K562 (cell line): Measurements from ENCODE around the gene SMIM12. TPM values are rescaled to one million over a fixed set of nuclear protein-coding genes. Genes with fewer than 3 reads are reported as not detected.

Experiments used
- ATAC-seq: fragments of 200-7000 bp; cut with Tn5 transposase; 3 replicates; pipeline ENCODE4 v1.9.1; 2020; ENCODE audit warnings: moderate library complexity
- BruUV-seq: library from RNA; stranded (reverse); fragments of 400-500 nt; replicated peaks from 2 replicates; lab custom pipeline; 2021; lab: Mats Ljungman, UMichigan
- CTCF ChIA-PET: fragments of 300-600 bp; formaldehyde crosslinking; extraction: SDS; loops from one replicate; lab custom pipeline; 2021; ENCODE audit warnings: low intra/inter-chr PET ratio; lab: Yijun Ruan, JAX
- POLR2A ChIA-PET: fragments of 300-600, 350-650 bp; sonication (Branson Sonifier 250); formaldehyde crosslinking; extraction: SDS; loops from one replicate; lab custom pipeline; 2021; ENCODE audit warnings: antibody characterized with exemption, inconsistent platforms; lab: Yijun Ruan, JAX
- DNase-seq, 4 experiments: peaks; one replicate each; pipeline versions ENCODE4 v3.0.0 to v3.0.0-alpha.2; 2011 to 2018; ENCODE audit warnings: low spot score in 3 of 4, mixed read lengths in 3 of 4; ENCODE audit errors: extremely low read depth in 1 of 4
- FAIRE-seq: peaks from 2 replicates; lab custom pipeline; 2011; peaks lifted over from hg19 to GRCh38; lab: Jason Lieb, UNC
- H2AFZ ChIP-seq: 2 replicates; pipeline ENCODE4 v1.6.0; 2011; ENCODE audit warnings: low read depth, low read length, control low read depth, inconsistent platforms
- H3K27ac ChIP-seq: fragments of 200-600 bp; 3 replicates; pipeline ENCODE4 v1.8.0; 2011; ENCODE audit warnings: low read depth, mild to moderate bottlenecking, control low read depth, inconsistent platforms, low read length, moderate library complexity, mixed read lengths; ENCODE audit errors: extremely low read depth
- H3K27me3 ChIP-seq, 2 experiments: fragments of 300-600 bp in 1 of 2; 2 replicates in 1 of 2; 3 replicates in 1 of 2; pipeline versions ENCODE4 v1.6.0 to v1.8.0; 2011; ENCODE audit warnings: inconsistent platforms in 2 of 2, low read length in 2 of 2, mild to moderate bottlenecking in 1 of 2, mixed read lengths in 1 of 2, moderate library complexity in 1 of 2; ENCODE audit not compliant: control insufficient read depth in 2 of 2, insufficient read depth in 2 of 2
- H3K36me3 ChIP-seq: fragments of 300-600 bp; 3 replicates; pipeline ENCODE4 v1.8.0; 2011; ENCODE audit warnings: mild to moderate bottlenecking, low read length, inconsistent platforms; ENCODE audit not compliant: control insufficient read depth, insufficient read depth
- H3K4me1 ChIP-seq, 2 experiments: fragments of 200-600 bp in 1 of 2; replicated peaks in 1 of 2; 2 replicates in 1 of 2; 3 replicates in 1 of 2; pipeline versions ENCODE4 v1.5.1 to v1.8.0; 2011; ENCODE audit warnings: inconsistent platforms in 2 of 2, low read length in 2 of 2, mild to moderate bottlenecking in 1 of 2, mixed read lengths in 1 of 2, moderate library complexity in 1 of 2; ENCODE audit not compliant: control insufficient read depth in 2 of 2, insufficient read depth in 2 of 2
- H3K4me2 ChIP-seq: 2 replicates; pipeline ENCODE4 v1.6.1; 2011; ENCODE audit warnings: low read length, control low read depth, inconsistent platforms, mixed read lengths; ENCODE audit not compliant: insufficient read depth
- H3K4me3 ChIP-seq: fragments of 200-600 bp; sonication (generic), shearing (Covaris generic); 2 replicates; pipeline ENCODE4 v1.5.1; 2016; ENCODE audit warnings: control low read depth, inconsistent platforms
- H3K79me2 ChIP-seq: fragments of 200-600 bp; 3 replicates; pipeline ENCODE4 v1.8.0; 2011; ENCODE audit warnings: low read length, inconsistent platforms; ENCODE audit not compliant: control insufficient read depth, insufficient read depth
- H3K9ac ChIP-seq, 2 experiments: 2 replicates each; pipeline versions ENCODE4 v1.6.0 to v1.6.1; 2011; ENCODE audit warnings: low read depth in 2 of 2, low read length in 2 of 2, control low read depth in 1 of 2, inconsistent platforms in 1 of 2, mild to moderate bottlenecking in 1 of 2, mixed read lengths in 1 of 2; ENCODE audit not compliant: insufficient read depth in 1 of 2
- H3K9me1 ChIP-seq: one replicate; pipeline ENCODE4 v1.6.0; 2011; ENCODE audit warnings: inconsistent platforms, mild to moderate bottlenecking, low read length, moderate library complexity; ENCODE audit not compliant: control insufficient read depth, insufficient read depth
- H3K9me3 ChIP-seq: replicated peaks from 2 replicates; pipeline ENCODE4 v1.5.1; 2011; ENCODE audit warnings: low read depth, low read length, inconsistent platforms; ENCODE audit not compliant: control insufficient read depth, insufficient read depth
- H4K20me1 ChIP-seq: replicated peaks from 2 replicates; pipeline ENCODE4 v1.6.1; 2011; ENCODE audit warnings: low read length, inconsistent platforms, mixed read lengths; ENCODE audit not compliant: control insufficient read depth, insufficient read depth
- FIP1L1 ChIP-seq: fragments of 200-400 bp; formaldehyde crosslinking; IDR thresholded peaks from 2 replicates; pipeline ENCODE4 v1.6.1; 2018; ENCODE audit warnings: mild to moderate bottlenecking, low read depth, low read length; ENCODE audit not compliant: poor library complexity, severe bottlenecking
- MCM5 ChIP-seq: fragments of 450-650 bp; IDR thresholded peaks from 2 replicates; pipeline ENCODE4 v1.6.1; 2016; ENCODE audit warnings: low read depth
- NFXL1 ChIP-seq: fragments of 450-650 bp; formaldehyde crosslinking; IDR thresholded peaks from 2 replicates; pipeline ENCODE4 v1.4.0; 2021; ENCODE audit warnings: mild to moderate bottlenecking
- ZBTB17 ChIP-seq: fragments of 450-650 bp; formaldehyde crosslinking; IDR thresholded peaks from 2 replicates; pipeline ENCODE4 v1.4.0; 2020; ENCODE audit warnings: mild to moderate bottlenecking
- ZBTB33 ChIP-seq: sonication (generic); formaldehyde crosslinking; IDR thresholded peaks from 2 replicates; pipeline ENCODE4 v1.8.1; 2023; ENCODE audit warnings: mild to moderate bottlenecking, missing genetic modification reagents
- WGBS: fragments of 100-300 bp; shearing (Covaris generic); methylation state at CpG from one replicate; pipeline ENCODE4 v1.1.6; 2016; ENCODE audit warnings: low coverage, mixed read lengths; ENCODE audit not compliant: insufficient coverage; ENCODE audit errors: missing lambda C conversion rate; 5-methylcytosine and 5-hydroxymethylcytosine counted together
- in situ Hi-C: fragments of 300-500 bp; cut with MboI; formaldehyde crosslinking; loops from 4 replicates; pipeline ENCODE4 v1.15.0; 2018; ENCODE audit warnings: inconsistent platforms, mixed read lengths
- intact Hi-C: fragments of 100-400 bp; cut with micrococcal nuclease; formaldehyde crosslinking; loops from 2 replicates; pipeline ENCODE4 v1.14.2; 2022
- polyA plus RNA-seq, 8 experiments: library from polyadenylated mRNA; depleted of rRNA in 4 of 8; stranded (reverse) in 5 of 8; unstranded in 3 of 8; fragments of >200 nt; fragmentation: Nextera tagmentation in 2 of 8; fragmentation: Illumina TruSeq in 1 of 8; extraction: Ambion mirVana in 2 of 8; extraction: Trizol in 1 of 8; gene quantifications; 2 replicates each; pipeline versions ENCODE4 v1.2.1 to v1.2.3, GENCODE V29; 2011 to 2014; ENCODE audit warnings: inconsistent platforms in 1 of 8, missing spikeins in 1 of 8
- total RNA-seq, 7 experiments: library from RNA; depleted of rRNA in 6 of 7; stranded (reverse); fragments of >200 nt in 6 of 7; fragmentation: Illumina TruSeq in 2 of 7; extraction: Trizol in 2 of 7; gene quantifications; 2 replicates each; pipeline versions ENCODE4 v1.2.1 to v1.2.3, GENCODE V29; 2011 to 2021; ENCODE audit warnings: low replicate concordance in 1 of 7
- TF ChIP-seq, protein P1 (sequence below): fragments of 450-650 bp; IDR thresholded peaks from 2 replicates; pipeline ENCODE4 v1.6.1; 2017; ENCODE audit warnings: antibody characterized with exemption, mild to moderate bottlenecking
- TF ChIP-seq, protein P2 (sequence below): fragments of 450-650 bp; IDR thresholded peaks from 2 replicates; pipeline ENCODE4 v1.6.1; 2016; ENCODE audit warnings: mild to moderate bottlenecking
- TF ChIP-seq, protein P3 (sequence below): fragments of 450-650 bp; formaldehyde crosslinking; IDR thresholded peaks from 2 replicates; pipeline ENCODE4 v1.4.0; 2020; ENCODE audit warnings: mild to moderate bottlenecking, mixed read lengths

The SMIM12 gene
- total and polyA plus RNA-seq, 9 of the 15 experiments (the other 6 are each of a cell fraction or from before 2014, with no cell fraction given): 51.7 to 112 (median 63.9) TPM

DNA sequence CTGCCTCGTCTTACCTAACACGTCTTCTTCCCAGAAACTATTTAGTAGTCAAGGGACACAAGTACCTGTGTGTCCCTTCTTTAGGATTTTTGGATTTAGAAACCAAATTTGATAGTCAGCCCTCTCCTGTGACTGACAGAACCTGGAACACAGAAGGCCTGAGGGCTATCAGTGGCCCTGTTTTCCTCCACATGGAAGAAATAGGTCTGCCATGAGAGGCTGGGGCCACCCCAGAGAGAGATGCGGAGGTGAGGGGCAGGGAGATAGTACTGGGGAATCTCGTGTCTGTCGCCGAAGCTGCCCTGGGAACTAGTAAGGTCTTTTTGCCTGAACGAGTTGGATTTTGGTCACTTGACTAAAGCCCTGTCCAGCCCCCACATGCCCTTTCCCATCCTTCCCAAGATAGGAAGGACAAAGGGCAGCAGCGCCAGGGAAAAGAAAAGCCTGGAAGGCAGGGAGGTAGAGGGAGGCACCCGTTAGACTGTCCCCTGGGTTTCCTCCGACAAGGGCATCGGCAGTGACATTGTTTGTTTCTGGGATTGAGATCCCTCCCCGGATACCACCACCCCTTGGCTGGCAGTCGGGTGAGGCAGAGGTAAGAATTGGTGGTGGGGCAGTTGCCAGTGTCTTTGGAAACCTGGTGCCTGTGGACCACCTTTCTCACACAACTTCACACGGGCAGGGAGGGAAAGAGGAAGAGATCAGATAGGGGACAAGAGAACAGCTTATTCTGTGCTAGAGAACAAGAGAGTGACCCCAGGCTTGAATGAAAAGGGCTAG, 19.8 kb downstream of the SMIM12 start:
- 30% methylated on average over 14 of the region's 14 CpGs for WGBS
- no peak overlapping the region for H3K4me2 ChIP-seq
- TF ChIP-seq, protein P1, sequence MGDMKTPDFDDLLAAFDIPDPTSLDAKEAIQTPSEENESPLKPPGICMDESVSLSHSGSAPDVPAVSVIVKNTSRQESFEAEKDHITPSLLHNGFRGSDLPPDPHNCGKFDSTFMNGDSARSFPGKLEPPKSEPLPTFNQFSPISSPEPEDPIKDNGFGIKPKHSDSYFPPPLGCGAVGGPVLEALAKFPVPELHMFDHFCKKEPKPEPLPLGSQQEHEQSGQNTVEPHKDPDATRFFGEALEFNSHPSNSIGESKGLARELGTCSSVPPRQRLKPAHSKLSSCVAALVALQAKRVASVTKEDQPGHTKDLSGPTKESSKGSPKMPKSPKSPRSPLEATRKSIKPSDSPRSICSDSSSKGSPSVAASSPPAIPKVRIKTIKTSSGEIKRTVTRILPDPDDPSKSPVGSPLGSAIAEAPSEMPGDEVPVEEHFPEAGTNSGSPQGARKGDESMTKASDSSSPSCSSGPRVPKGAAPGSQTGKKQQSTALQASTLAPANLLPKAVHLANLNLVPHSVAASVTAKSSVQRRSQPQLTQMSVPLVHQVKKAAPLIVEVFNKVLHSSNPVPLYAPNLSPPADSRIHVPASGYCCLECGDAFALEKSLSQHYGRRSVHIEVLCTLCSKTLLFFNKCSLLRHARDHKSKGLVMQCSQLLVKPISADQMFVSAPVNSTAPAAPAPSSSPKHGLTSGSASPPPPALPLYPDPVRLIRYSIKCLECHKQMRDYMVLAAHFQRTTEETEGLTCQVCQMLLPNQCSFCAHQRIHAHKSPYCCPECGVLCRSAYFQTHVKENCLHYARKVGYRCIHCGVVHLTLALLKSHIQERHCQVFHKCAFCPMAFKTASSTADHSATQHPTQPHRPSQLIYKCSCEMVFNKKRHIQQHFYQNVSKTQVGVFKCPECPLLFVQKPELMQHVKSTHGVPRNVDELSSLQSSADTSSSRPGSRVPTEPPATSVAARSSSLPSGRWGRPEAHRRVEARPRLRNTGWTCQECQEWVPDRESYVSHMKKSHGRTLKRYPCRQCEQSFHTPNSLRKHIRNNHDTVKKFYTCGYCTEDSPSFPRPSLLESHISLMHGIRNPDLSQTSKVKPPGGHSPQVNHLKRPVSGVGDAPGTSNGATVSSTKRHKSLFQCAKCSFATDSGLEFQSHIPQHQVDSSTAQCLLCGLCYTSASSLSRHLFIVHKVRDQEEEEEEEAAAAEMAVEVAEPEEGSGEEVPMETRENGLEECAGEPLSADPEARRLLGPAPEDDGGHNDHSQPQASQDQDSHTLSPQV: no peak
- TF ChIP-seq NFXL1 (no peak), ZBTB17 (CRISPR knock-in tag) (no peak), ZBTB33 (CRISPR knock-in tag) (no peak), MCM5 (no peak), FIP1L1 (no peak)
- TF ChIP-seq, protein P2, sequence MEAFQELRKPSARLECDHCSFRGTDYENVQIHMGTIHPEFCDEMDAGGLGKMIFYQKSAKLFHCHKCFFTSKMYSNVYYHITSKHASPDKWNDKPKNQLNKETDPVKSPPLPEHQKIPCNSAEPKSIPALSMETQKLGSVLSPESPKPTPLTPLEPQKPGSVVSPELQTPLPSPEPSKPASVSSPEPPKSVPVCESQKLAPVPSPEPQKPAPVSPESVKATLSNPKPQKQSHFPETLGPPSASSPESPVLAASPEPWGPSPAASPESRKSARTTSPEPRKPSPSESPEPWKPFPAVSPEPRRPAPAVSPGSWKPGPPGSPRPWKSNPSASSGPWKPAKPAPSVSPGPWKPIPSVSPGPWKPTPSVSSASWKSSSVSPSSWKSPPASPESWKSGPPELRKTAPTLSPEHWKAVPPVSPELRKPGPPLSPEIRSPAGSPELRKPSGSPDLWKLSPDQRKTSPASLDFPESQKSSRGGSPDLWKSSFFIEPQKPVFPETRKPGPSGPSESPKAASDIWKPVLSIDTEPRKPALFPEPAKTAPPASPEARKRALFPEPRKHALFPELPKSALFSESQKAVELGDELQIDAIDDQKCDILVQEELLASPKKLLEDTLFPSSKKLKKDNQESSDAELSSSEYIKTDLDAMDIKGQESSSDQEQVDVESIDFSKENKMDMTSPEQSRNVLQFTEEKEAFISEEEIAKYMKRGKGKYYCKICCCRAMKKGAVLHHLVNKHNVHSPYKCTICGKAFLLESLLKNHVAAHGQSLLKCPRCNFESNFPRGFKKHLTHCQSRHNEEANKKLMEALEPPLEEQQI: no peak
- TF ChIP-seq, protein P3, sequence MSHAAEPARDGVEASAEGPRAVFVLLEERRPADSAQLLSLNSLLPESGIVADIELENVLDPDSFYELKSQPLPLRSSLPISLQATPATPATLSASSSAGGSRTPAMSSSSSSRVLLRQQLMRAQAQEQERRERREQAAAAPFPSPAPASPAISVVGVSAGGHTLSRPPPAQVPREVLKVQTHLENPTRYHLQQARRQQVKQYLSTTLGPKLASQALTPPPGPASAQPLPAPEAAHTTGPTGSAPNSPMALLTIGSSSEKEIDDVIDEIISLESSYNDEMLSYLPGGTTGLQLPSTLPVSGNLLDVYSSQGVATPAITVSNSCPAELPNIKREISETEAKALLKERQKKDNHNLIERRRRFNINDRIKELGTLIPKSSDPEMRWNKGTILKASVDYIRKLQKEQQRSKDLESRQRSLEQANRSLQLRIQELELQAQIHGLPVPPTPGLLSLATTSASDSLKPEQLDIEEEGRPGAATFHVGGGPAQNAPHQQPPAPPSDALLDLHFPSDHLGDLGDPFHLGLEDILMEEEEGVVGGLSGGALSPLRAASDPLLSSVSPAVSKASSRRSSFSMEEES: no peak

More for the DNA sequence above, 19.8 kb downstream of the SMIM12 start:
- Histone ChIP-seq H3K4me3 (no peak overlapping the region), H3K36me3 (no peaks in the 10 kb centered on the region), H3K27me3 (no peaks in the 10 kb centered on the region; a peak in 1 of 5 replicates), H3K27ac (no peak overlapping the region), H4K20me1 (0 out of 2 replicates have a peak, but pooled peaks cover 5% of the 10 kb centered on the region), H2AFZ (no peak overlapping the region), H3K9me3 (no peaks in the 10 kb centered on the region), H3K9me1 (peaks cover 5% of the 10 kb centered on the region), H3K4me1 (peaks cover 21 to 33% of the 10 kb centered on the region in 2 experiments), H3K9ac (no peak overlapping the region), H3K79me2 (no peaks in the 10 kb centered on the region)
- no peak for ATAC-seq
- POLR2A ChIA-PET: no interaction called here
- no TSS peak for BruUV-seq
- no peak for DNase-seq
- no peak for FAIRE-seq
- in situ Hi-C loops (no loop called here), intact Hi-C loops (no loop called here)
- CTCF ChIA-PET: no interaction called here
